SK-N-MC (cell line): Measurements from ENCODE around the gene SREBF1.

Experiments
- EZH2 ChIP-seq: fragments of 200-600 bp; sonication (generic); IDR thresholded peaks from one replicate; pipeline ENCODE4 v1.6.1; 2017; ENCODE audit warnings: antibody characterized with exemption
- FOXP2 ChIP-seq: optimal IDR thresholded peaks from 2 replicates; pipeline ENCODE3; 2011; ENCODE audit warnings: mild to moderate bottlenecking, moderate library complexity; ENCODE audit not compliant: insufficient read depth; ENCODE audit errors: extremely low read length, control extremely low read depth
- POLR2AphosphoS5 ChIP-seq: IDR thresholded peaks from 2 replicates; pipeline ENCODE4 v1.6.1; 2012; ENCODE audit warnings: mild to moderate bottlenecking, low read depth, low read length, borderline replicate concordance

DNA sequence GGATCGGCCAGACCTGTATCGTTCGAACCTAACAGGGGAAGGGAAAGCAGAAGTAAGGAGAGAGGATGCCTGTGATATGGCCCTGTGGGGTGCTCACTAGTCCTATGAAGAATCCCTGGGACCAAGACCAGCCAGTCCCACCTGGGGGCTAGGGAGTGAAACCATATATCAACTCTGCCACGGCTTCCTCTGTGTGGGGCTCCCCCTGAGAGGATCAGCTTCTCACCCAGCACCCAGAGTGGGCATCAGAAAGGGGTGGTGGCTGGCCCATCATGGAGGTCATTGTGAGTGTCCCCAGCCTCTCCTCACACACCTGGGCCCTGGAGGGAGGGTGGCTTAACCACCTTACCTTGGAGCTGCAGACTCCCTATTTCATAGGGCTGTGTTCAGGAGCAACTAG lies 30.1 kb upstream of the SREBF1 start:
- TF ChIP-seq POLR2AphosphoS5 = no peak
- TF ChIP-seq EZH2 = no peak
- TF ChIP-seq FOXP2 = no peak
